ENCODE data around the gene LRRIQ1. TPM values are rescaled to one million over a fixed set of nuclear protein-coding genes. Genes with fewer than 3 reads are reported as not detected.
A peak's percentile ranks its signal among the peaks of the same experiment; 100 is the strongest.

The LRRIQ1 gene, protein sequence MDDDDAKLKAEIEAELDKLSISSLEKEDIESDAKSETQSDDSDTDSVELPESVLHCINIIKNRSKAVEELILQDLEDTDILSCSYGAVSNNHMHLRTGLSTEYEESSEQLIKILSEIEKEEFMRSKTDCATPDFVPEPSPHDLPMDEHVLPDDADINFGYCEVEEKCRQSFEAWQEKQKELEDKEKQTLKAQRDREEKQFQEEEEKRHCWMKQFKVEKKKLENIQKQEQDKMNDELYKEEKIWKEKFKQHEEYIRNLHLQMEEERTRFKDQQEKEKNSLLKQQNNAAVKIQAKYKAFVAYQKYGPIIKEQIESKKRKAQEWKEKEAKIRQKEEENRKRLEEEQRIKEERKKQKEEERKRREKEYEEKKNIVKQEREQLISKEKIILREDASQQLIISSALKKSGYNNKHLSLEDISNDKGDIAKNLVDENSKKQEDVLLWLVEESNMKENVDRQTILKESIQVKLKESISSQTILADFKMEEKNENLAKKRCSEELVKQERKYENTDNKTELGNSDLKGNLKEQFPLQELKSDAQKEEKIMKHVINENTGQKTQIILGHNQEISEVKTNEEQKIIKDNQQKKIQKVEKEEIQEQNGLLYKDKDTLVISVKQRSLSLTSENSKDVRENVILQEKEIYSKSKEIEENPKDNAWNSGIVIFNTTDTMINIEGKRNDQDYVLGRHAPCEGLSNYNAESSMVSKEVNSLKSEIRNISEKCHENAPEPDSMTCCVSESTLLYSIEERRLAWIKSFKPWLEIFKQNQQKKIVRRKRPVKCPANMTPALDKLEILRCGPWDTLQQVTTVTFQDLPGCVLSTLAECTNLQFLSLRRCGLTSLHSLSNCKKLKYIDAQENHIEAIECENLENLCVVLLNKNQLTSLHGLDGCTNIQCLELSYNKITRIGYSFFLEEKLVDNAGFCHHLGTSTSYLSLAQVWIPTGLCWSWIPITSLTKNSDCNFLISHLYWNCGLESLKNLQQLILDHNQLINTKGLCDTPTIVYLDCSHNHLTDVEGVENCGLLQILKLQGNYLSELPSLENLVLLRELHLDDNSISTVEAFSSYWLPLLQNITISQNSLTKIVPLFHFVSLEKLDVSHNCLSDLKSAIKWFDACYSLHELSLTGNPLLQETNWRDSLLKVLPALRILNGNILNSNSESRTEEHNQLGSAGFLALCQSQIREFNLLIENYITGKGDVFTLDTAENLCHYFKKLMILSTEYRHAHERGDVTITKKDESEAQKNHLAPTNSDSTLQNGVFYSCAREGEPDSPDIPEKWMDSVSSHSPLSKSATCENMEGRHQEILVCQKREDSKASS (N-terminal part only)
- 2.7 and 3.4 TPM in 2 replicates for total RNA-seq (2021)
- Bru-seq, nascent RNA, result percentile 33 among the genes with signal in this experiment
- BruChase-seq, experiment 1, labeled RNA remaining after a 2-hour chase, result percentile 35 among the genes with signal in this experiment
- BruChase-seq, experiment 2, labeled RNA remaining after a 6-hour chase, result percentile 27 among the genes with signal in this experiment
- long read RNA-seq, partial matches to known transcripts, result 1 of 4 reads
- long read RNA-seq, other reads (novel, unspliced or antisense), result 2 of 4 reads

DNA sequence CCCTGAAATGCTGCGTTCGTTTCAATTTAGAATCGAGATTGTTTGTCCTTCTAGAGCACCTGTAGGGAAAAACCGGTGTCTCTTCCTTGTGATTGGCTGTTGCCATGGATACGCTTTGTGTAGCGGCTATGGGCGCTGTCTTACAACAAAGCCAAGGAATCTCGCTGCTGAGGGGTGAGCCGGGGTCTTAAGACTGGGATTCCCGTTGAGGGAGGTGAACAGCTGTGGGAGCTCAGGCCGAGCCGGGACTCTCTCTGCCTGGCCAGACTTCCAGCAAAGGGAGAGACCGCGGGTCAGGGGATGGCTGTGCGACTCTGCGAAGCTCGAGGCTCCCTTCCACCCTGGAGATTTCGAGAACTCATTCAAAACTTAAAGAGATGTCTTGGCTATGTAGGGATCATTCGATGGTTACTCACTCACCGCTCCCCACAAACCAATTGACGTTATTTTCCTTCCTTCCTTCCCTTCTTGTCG lies at the start of gene LRRIQ1, which contains the start of gene TSPAN19:
LRRIQ1 (plus strand) TSS at position 118 of the 474 bp plus-strand sequence. CDS start 1,826 bp downstream, outside the sequence.
TSPAN19 (minus strand) TSS at position 44 of the 474 bp plus-strand sequence. CDS start 6,331 bp downstream, outside the sequence.
- CTCF ChIA-PET, result no interaction called here
- no peak for TF ChIP-seq EZH2 (IDR thresholded peaks at IDR 0.05; ENCODE audit: borderline replicate concordance, low read depth, low read length, poor library complexity, severe bottlenecking)
- TF ChIP-seq, protein P1, sequence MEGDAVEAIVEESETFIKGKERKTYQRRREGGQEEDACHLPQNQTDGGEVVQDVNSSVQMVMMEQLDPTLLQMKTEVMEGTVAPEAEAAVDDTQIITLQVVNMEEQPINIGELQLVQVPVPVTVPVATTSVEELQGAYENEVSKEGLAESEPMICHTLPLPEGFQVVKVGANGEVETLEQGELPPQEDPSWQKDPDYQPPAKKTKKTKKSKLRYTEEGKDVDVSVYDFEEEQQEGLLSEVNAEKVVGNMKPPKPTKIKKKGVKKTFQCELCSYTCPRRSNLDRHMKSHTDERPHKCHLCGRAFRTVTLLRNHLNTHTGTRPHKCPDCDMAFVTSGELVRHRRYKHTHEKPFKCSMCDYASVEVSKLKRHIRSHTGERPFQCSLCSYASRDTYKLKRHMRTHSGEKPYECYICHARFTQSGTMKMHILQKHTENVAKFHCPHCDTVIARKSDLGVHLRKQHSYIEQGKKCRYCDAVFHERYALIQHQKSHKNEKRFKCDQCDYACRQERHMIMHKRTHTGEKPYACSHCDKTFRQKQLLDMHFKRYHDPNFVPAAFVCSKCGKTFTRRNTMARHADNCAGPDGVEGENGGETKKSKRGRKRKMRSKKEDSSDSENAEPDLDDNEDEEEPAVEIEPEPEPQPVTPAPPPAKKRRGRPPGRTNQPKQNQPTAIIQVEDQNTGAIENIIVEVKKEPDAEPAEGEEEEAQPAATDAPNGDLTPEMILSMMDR (conservative IDR thresholded peaks at IDR 0.05; ENCODE audit: low read depth, low read length), result no peak
- Histone ChIP-seq H3K9me3 (ENCODE audit: low read depth, low read length, poor library complexity, severe bottlenecking) (no peaks in the 10 kb centered on the region), H3K27ac (ENCODE audit: low read depth, low read length, poor library complexity, severe bottlenecking) (no peak within 1 kb of the TSS), H3K4me1 (ENCODE audit: insufficient read depth, low read length, poor library complexity, severe bottlenecking) (no peaks in the 10 kb centered on the region), H3K4me3 (ENCODE audit: low read depth, low read length, poor library complexity, severe bottlenecking) (peak within 1 kb of the TSS; percentile 63), H3K36me3 (ENCODE audit: insufficient read depth, low read length, poor library complexity, severe bottlenecking) (no peaks in the 10 kb centered on the region), H3K27me3 (replicated peaks; ENCODE audit: insufficient read depth, low read depth, low read length, poor library complexity) (no peaks in the 10 kb centered on the region)
- intact Hi-C loops (cut with micrococcal nuclease; ENCODE audit: unreplicated experiment), result no loop called here
- DNase-seq (ENCODE audit: low spot score), result peak; percentile 90
- no TSS peak for BruUV-seq (replicated peaks)
- POLR2A ChIA-PET (ENCODE audit: low non-redundant PET), result no interaction called here

DNA sequence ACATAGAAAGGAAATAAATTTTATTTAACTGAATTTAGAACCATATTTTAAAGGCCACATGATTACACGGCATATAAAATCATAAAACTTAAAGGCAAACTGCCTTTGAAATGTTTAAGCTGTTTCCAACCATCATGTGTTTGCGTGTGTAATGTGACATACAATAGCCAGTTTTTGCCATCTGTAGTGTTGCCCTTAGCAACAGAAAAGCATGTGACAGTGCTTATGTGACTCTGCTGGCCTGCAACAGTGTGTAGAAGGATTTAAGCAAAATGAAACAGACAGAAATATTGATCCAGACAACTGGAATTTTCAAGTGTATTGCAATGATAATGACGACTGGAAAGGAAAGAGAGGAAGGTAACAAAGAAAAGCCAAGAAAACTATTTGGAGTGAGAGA lies 49.6 kb upstream of the LRRIQ1 start:
- no peaks in the 10 kb centered on the region for H3K9me3 ChIP-seq (ENCODE audit: low read depth, low read length, poor library complexity, severe bottlenecking)
- TF ChIP-seq, protein P1 (conservative IDR thresholded peaks at IDR 0.05; ENCODE audit: low read depth, low read length), result no peak
- no peak for DNase-seq (ENCODE audit: low spot score)
- H3K27ac ChIP-seq (ENCODE audit: low read depth, low read length, poor library complexity, severe bottlenecking), result no peak overlapping the region
- no peaks in the 10 kb centered on the region for H3K27me3 ChIP-seq (replicated peaks; ENCODE audit: insufficient read depth, low read depth, low read length, poor library complexity)
- POLR2A ChIA-PET (ENCODE audit: low non-redundant PET), result no interaction called here
- CTCF ChIA-PET, result no interaction called here
- H3K36me3 ChIP-seq (ENCODE audit: insufficient read depth, low read length, poor library complexity, severe bottlenecking), result no peaks in the 10 kb centered on the region
- intact Hi-C loops (cut with micrococcal nuclease; ENCODE audit: unreplicated experiment), result no loop called here
- no TSS peak for BruUV-seq (replicated peaks)
- no peaks in the 10 kb centered on the region for H3K4me1 ChIP-seq (ENCODE audit: insufficient read depth, low read length, poor library complexity, severe bottlenecking)
- H3K4me3 ChIP-seq (ENCODE audit: low read depth, low read length, poor library complexity, severe bottlenecking), result no peak overlapping the region
